Measurements from ENCODE around the gene TMED6.

TMED6 gene

GRCh38 chr16:69322343-69322742 lies 29.2 kb downstream of the TMED6 start:
- no peak for DNase-seq

- DNase-seq, result no peak
Measured at GRCh38 chr16:69321080-69321479, 30.5 kb downstream of the TMED6 start.

GRCh38 chr16:69320740-69321073 lies 30.9 kb downstream of the TMED6 start:
- DNase-seq, result no peak

- DNase-seq, result no peak
Measured at GRCh38 chr16:69319826-69320739, 31.5 kb downstream of the TMED6 start.

GRCh38 chr16:69319381-69319780 lies 32.2 kb downstream of the TMED6 start:
- DNase-seq, result no peak

GRCh38 chr16:69318911-69319289 lies 32.7 kb downstream of the TMED6 start:
- no peak for DNase-seq

GRCh38 chr16:69318177-69318910 lies 33.2 kb downstream of the TMED6 start:
- DNase-seq, result no peak

GRCh38 chr16:69316595-69317034 lies 35.0 kb downstream of the TMED6 start:
- DNase-seq, result no peak

- no peak for DNase-seq
Measured at GRCh38 chr16:69315486-69316311, 35.9 kb downstream of the TMED6 start.

GRCh38 chr16:69314534-69314933 lies 37.1 kb downstream of the TMED6 start:
- no peak for DNase-seq

- DNase-seq, result no peak
Measured at GRCh38 chr16:69313469-69313868, 38.1 kb downstream of the TMED6 start.

- DNase-seq, result peak; percentile 18
Measured at GRCh38 chr16:69311533-69312387, 39.8 kb downstream of the TMED6 start.

- peak; percentile 92 for DNase-seq
Measured at GRCh38 chr16:69310653-69311532, 40.7 kb downstream of the TMED6 start, which contains the start of gene VPS4A. Gene VPS4A, plus strand, starts transcription at chr16:69311350. Its CDS starts 162 bp downstream, at chr16:69311512.

GRCh38 chr16:69309316-69309715 lies 42.3 kb downstream of the TMED6 start:
- no peak for DNase-seq

- DNase-seq, result no peak
Measured at GRCh38 chr16:69307856-69308255, 43.7 kb downstream of the TMED6 start.

- DNase-seq, result no peak
Measured at GRCh38 chr16:69307091-69307490, 44.5 kb downstream of the TMED6 start.

- DNase-seq, result no peak
Measured at GRCh38 chr16:69306031-69306430, 45.6 kb downstream of the TMED6 start.

- DNase-seq, result no peak
Measured at GRCh38 chr16:69302301-69302700, 49.3 kb downstream of the TMED6 start.

GRCh38 chr16:69301861-69302260 lies 49.7 kb downstream of the TMED6 start:
- no peak for DNase-seq

- DNase-seq, result no peak
Measured at GRCh38 chr16:69301187-69301586, 50.4 kb downstream of the TMED6 start.

GRCh38 chr16:69298261-69298660 lies 53.3 kb downstream of the TMED6 start:
- no peak for DNase-seq

All from kidney glomerular epithelial cell (primary cell).